PFSK-1 (cell line): ENCODE results near the gene GTPBP1.

ENCODE experiments used
- FOXP2 ChIP-seq: optimal IDR thresholded peaks from 2 replicates; pipeline ENCODE3; 2011; ENCODE audit warnings: borderline replicate concordance, control low read depth, inconsistent platforms; ENCODE audit not compliant: insufficient read depth; ENCODE audit errors: extremely low read length, extremely low read depth
- POLR2AphosphoS5 ChIP-seq: IDR thresholded peaks from 2 replicates; pipeline ENCODE4 v1.6.1; 2012; ENCODE audit warnings: low read depth, mild to moderate bottlenecking, control low read depth, low read length, moderate library complexity
- SIN3A ChIP-seq: IDR thresholded peaks from 2 replicates; pipeline ENCODE4 v1.6.1; 2012; ENCODE audit warnings: mild to moderate bottlenecking, low read length, moderate library complexity, borderline replicate concordance; ENCODE audit not compliant: insufficient read depth
- TAF1 ChIP-seq: IDR thresholded peaks from 2 replicates; pipeline ENCODE4 v1.6.1; 2012; ENCODE audit warnings: low read length, control low read depth, borderline replicate concordance; ENCODE audit not compliant: insufficient read depth
- TF ChIP-seq, protein P1 (sequence below), 2 experiments: IDR thresholded peaks; 2 replicates each; pipeline versions ENCODE4 v1.6.1 to v1.8.0; 2011 to 2012; ENCODE audit warnings: low read depth in 2 of 2, low read length in 2 of 2, control low read depth in 1 of 2, inconsistent platforms in 1 of 2, mild to moderate bottlenecking in 1 of 2, moderate library complexity in 1 of 2; ENCODE audit not compliant: insufficient read depth in 1 of 2

Gene GTPBP1

DNA sequence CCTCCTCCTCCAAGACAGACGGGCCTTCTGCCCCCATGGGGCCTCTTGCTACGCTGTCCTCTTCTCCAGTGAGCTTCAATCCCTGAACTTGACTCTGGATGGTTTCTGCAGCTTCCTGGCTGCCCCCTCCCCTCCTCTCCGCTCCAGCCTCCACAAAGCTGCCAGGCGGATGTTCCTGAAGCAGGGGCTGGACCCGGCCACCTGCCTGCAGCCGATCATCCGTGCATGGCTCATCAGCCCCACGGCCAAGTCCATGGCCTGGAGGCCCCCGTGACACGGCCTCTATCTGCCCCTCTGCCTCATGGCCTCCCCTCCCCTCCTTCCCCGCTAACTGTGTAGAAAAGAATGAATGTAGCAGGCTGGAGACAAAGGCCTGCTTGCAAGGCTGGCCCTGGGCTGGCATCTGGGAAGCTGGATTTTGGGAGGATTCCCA is 56.8 kb downstream of the GTPBP1 start:
- TF ChIP-seq FOXP2, result no peak
- no peak for TF ChIP-seq SIN3A
- TF ChIP-seq TAF1, result no peak
- TF ChIP-seq, protein P1, sequence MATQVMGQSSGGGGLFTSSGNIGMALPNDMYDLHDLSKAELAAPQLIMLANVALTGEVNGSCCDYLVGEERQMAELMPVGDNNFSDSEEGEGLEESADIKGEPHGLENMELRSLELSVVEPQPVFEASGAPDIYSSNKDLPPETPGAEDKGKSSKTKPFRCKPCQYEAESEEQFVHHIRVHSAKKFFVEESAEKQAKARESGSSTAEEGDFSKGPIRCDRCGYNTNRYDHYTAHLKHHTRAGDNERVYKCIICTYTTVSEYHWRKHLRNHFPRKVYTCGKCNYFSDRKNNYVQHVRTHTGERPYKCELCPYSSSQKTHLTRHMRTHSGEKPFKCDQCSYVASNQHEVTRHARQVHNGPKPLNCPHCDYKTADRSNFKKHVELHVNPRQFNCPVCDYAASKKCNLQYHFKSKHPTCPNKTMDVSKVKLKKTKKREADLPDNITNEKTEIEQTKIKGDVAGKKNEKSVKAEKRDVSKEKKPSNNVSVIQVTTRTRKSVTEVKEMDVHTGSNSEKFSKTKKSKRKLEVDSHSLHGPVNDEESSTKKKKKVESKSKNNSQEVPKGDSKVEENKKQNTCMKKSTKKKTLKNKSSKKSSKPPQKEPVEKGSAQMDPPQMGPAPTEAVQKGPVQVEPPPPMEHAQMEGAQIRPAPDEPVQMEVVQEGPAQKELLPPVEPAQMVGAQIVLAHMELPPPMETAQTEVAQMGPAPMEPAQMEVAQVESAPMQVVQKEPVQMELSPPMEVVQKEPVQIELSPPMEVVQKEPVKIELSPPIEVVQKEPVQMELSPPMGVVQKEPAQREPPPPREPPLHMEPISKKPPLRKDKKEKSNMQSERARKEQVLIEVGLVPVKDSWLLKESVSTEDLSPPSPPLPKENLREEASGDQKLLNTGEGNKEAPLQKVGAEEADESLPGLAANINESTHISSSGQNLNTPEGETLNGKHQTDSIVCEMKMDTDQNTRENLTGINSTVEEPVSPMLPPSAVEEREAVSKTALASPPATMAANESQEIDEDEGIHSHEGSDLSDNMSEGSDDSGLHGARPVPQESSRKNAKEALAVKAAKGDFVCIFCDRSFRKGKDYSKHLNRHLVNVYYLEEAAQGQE (IDR thresholded peaks at IDR 0.05; ENCODE audit: insufficient read depth in 1 of 2, low read depth in 2 of 2, low read length in 2 of 2), result no peak
- no peak for TF ChIP-seq POLR2AphosphoS5

- TF ChIP-seq TAF1, result no peak
- TF ChIP-seq, protein P1 (IDR thresholded peaks at IDR 0.05; ENCODE audit: insufficient read depth in 1 of 2, low read depth in 2 of 2, low read length in 2 of 2), result no peak
- peak; percentile 93 for TF ChIP-seq FOXP2
These were observed 60.5 kb downstream of the GTPBP1 start for GRCh38 chr22:38766076-38766777.

GRCh38 chr22:38767313-38767712 is 61.6 kb downstream of the GTPBP1 start:
- TF ChIP-seq POLR2AphosphoS5 (no peak), TAF1 (no peak), FOXP2 (no peak), SIN3A (no peak)
- TF ChIP-seq, protein P1 (IDR thresholded peaks at IDR 0.05; ENCODE audit: insufficient read depth in 1 of 2, low read depth in 2 of 2, low read length in 2 of 2), result no peak

GRCh38 chr22:38768036-38768435 is 62.3 kb downstream of the GTPBP1 start:
- TF ChIP-seq POLR2AphosphoS5 (no peak), SIN3A (no peak), FOXP2 (no peak), TAF1 (no peak)
- TF ChIP-seq, protein P1 (IDR thresholded peaks at IDR 0.05; ENCODE audit: insufficient read depth in 1 of 2, low read depth in 2 of 2, low read length in 2 of 2), result no peak

DNA sequence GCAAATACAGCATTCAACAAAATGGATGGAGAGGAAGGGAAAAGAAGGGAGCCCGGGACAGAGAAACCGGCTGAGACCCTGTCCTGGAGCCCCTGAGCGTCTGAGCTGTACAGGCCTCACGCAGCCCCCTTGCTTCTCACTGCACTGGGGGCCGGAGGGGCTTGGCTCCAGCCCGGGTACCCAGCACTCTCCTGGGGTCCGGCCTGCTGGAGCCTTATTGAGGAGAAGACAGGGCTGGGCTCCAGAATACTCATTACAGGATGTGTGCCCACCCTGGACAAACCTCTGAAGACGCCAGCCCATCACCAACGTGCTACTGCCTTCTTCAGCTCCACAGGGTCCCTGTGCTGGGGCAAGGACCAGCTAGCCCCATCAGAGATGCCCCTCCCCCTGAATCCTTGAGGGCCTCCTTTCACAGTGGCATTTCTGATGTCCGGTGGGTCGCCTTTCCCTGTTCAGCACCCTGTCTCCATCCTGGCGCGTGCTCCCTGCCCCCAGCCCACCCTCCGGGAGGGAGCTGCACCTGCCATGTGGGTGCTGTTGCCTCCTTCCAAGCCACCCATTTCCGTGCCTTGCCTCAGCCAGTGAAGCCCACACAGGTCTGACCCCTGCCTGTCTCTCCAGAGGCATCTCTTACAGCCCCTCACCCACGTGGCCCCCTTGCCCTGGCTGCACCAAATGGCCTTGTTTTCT is 64.7 kb downstream of the GTPBP1 start:
- TF ChIP-seq TAF1 (no peak), POLR2AphosphoS5 (no peak), FOXP2 (no peak), SIN3A (no peak)
